ENCODE results near the gene NPHS1. TPM values are rescaled to one million over a fixed set of nuclear protein-coding genes. Genes with fewer than 3 reads are reported as not detected.

The NPHS1 gene
- total and polyA plus RNA-seq, 2 donors (not counting 1 experiment from before 2014, with no cell fraction given) = not detected

GRCh38 chr19:35813043-35813890 lies 39.0 kb downstream of the NPHS1 start:
- Histone ChIP-seq H3K9me3 (ENCODE audit: control insufficient read depth, insufficient read depth, low read depth, low read length) (no peaks in the 10 kb centered on the region), H3K27ac (ENCODE audit: insufficient read depth, low read length) (no peak overlapping the region), H4K20me1 (ENCODE audit: control insufficient read depth, extremely low read depth, insufficient read depth, low read length) (no peaks in the 10 kb centered on the region), H3K4me2 (ENCODE audit: extremely low read depth, insufficient read depth, low read length) (no peak overlapping the region), H3K79me2 (ENCODE audit: control insufficient read depth, insufficient read depth, low read length) (no peaks in the 10 kb centered on the region), H3K9ac (ENCODE audit: insufficient read depth, low read length) (no peak overlapping the region), H3K27me3 (ENCODE audit: control insufficient read depth, insufficient read depth, low read length) (peaks cover 5% of the 10 kb centered on the region), H3K4me1 (ENCODE audit: control insufficient read depth, extremely low read depth, insufficient read depth, low read length) (no peaks in the 10 kb centered on the region), H2AFZ (ENCODE audit: low read length) (no peak overlapping the region), H3K4me3 (replicated peaks in 1 of 4; ENCODE audit: control extremely low read depth in 1 of 4, insufficient read depth in 1 of 4, low read depth in 3 of 4, low read length in 4 of 4) (no peak overlapping the region), H3K36me3 (ENCODE audit: control insufficient read depth, insufficient read depth, low read length) (no peaks in the 10 kb centered on the region)
- TF ChIP-seq, protein P1, sequence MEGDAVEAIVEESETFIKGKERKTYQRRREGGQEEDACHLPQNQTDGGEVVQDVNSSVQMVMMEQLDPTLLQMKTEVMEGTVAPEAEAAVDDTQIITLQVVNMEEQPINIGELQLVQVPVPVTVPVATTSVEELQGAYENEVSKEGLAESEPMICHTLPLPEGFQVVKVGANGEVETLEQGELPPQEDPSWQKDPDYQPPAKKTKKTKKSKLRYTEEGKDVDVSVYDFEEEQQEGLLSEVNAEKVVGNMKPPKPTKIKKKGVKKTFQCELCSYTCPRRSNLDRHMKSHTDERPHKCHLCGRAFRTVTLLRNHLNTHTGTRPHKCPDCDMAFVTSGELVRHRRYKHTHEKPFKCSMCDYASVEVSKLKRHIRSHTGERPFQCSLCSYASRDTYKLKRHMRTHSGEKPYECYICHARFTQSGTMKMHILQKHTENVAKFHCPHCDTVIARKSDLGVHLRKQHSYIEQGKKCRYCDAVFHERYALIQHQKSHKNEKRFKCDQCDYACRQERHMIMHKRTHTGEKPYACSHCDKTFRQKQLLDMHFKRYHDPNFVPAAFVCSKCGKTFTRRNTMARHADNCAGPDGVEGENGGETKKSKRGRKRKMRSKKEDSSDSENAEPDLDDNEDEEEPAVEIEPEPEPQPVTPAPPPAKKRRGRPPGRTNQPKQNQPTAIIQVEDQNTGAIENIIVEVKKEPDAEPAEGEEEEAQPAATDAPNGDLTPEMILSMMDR (conservative IDR thresholded peaks at IDR 0.05 in 1 of 2, IDR thresholded peaks at IDR 0.05 in 1 of 2; ENCODE audit: low read depth in 1 of 2, low read length in 2 of 2) = no peak
- TF ChIP-seq EZH2 (IDR thresholded peaks at IDR 0.05; ENCODE audit: low read length, missing control alignments) = no peak
- DNase-seq (ENCODE audit: low read depth in 2 of 2) = no peak

GRCh38 chr19:35812220-35813042 lies 39.9 kb downstream of the NPHS1 start, which contains the start of gene PRODH2:
TSS of gene PRODH2 (minus strand) at chr19:35812845. CDS start at chr19:35812805, 40 bp downstream.
- Histone ChIP-seq H3K79me2 (ENCODE audit: control insufficient read depth, insufficient read depth, low read length) (no peaks in the 10 kb centered on the region), H2AFZ (ENCODE audit: low read length) (no peak within 1 kb of the TSS), H3K27ac (ENCODE audit: insufficient read depth, low read length) (no peak within 1 kb of the TSS), H3K36me3 (ENCODE audit: control insufficient read depth, insufficient read depth, low read length) (no peaks in the 10 kb centered on the region), H3K9me3 (ENCODE audit: control insufficient read depth, insufficient read depth, low read depth, low read length) (no peaks in the 10 kb centered on the region), H3K27me3 (ENCODE audit: control insufficient read depth, insufficient read depth, low read length) (peaks cover 11% of the 10 kb centered on the region), H3K4me3 (replicated peaks in 1 of 4; ENCODE audit: control extremely low read depth in 1 of 4, insufficient read depth in 1 of 4, low read depth in 3 of 4, low read length in 4 of 4) (no peak within 1 kb of the TSS), H3K9ac (ENCODE audit: insufficient read depth, low read length) (no peak within 1 kb of the TSS), H4K20me1 (ENCODE audit: control insufficient read depth, extremely low read depth, insufficient read depth, low read length) (no peaks in the 10 kb centered on the region), H3K4me1 (ENCODE audit: control insufficient read depth, extremely low read depth, insufficient read depth, low read length) (no peaks in the 10 kb centered on the region), H3K4me2 (ENCODE audit: extremely low read depth, insufficient read depth, low read length) (no peak within 1 kb of the TSS)
- no peak for TF ChIP-seq EZH2 (IDR thresholded peaks at IDR 0.05; ENCODE audit: low read length, missing control alignments)
- TF ChIP-seq, protein P1 (conservative IDR thresholded peaks at IDR 0.05 in 1 of 2, IDR thresholded peaks at IDR 0.05 in 1 of 2; ENCODE audit: low read depth in 1 of 2, low read length in 2 of 2) = no peak
- no peak for DNase-seq (ENCODE audit: low read depth in 2 of 2)
